SU-DHL-6 (cell line): ENCODE measurements around the gene RELL1.

ENCODE experiments used
- EZH2phosphoT487 ChIP-seq: fragments of 200-600 bp; sonication (generic), shearing (Covaris generic); conservative IDR thresholded peaks from 2 replicates; pipeline ENCODE4 v1.6.1; 2018; ENCODE audit warnings: mild to moderate bottlenecking, antibody characterized with exemption, low read length, moderate library complexity, mixed read lengths
- TF ChIP-seq, protein P1 (sequence below): fragments of 200-600 bp; sonication (generic); IDR thresholded peaks from one replicate; pipeline ENCODE4 v1.5.1; 2017; ENCODE audit warnings: antibody characterized with exemption, mild to moderate bottlenecking, low read length, moderate library complexity; ENCODE audit not compliant: insufficient read depth, poor library complexity, severe bottlenecking

DNA sequence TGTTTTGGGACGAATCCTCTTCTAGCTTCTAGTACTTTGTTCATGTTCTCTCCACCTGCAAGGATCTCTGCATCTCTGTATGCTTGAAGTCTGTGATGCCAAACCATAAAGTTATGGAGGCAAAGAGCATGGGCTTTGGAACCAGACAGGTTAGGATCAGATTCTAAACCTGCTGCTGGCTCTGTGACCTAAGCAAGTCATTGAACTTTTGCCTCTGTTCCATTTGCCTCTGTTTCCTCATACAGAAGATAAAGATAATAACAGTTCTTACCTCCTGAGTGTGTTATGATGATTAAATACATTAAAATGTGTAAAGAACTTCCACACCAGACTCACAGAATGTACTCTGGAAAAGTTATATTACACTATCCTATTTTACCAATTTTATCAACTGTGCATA, 41.5 kb upstream of the RELL1 start:
- TF ChIP-seq, protein P1, sequence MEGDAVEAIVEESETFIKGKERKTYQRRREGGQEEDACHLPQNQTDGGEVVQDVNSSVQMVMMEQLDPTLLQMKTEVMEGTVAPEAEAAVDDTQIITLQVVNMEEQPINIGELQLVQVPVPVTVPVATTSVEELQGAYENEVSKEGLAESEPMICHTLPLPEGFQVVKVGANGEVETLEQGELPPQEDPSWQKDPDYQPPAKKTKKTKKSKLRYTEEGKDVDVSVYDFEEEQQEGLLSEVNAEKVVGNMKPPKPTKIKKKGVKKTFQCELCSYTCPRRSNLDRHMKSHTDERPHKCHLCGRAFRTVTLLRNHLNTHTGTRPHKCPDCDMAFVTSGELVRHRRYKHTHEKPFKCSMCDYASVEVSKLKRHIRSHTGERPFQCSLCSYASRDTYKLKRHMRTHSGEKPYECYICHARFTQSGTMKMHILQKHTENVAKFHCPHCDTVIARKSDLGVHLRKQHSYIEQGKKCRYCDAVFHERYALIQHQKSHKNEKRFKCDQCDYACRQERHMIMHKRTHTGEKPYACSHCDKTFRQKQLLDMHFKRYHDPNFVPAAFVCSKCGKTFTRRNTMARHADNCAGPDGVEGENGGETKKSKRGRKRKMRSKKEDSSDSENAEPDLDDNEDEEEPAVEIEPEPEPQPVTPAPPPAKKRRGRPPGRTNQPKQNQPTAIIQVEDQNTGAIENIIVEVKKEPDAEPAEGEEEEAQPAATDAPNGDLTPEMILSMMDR = no peak
- no peak for TF ChIP-seq EZH2phosphoT487
